ENCODE data around the gene POP4. TPM values are rescaled to one million over a fixed set of nuclear protein-coding genes. Genes with fewer than 3 reads are reported as not detected.

The POP4 gene
- total RNA-seq, 1 experiment from 2014 or later, result 60.3 TPM

- Mint-ChIP-seq H3K4me3 (ENCODE audit: unreplicated experiment) (no peak overlapping the region), H3K4me1 (ENCODE audit: insufficient read depth, unreplicated experiment) (no peaks in the 10 kb centered on the region), H3K36me3 (ENCODE audit: insufficient read depth, unreplicated experiment) (peaks cover 5% of the 10 kb centered on the region), H3K27me3 (ENCODE audit: insufficient read depth, unreplicated experiment) (peaks cover 11% of the 10 kb centered on the region), H3K9me3 (ENCODE audit: unreplicated experiment) (peaks cover 7% of the 10 kb centered on the region), H3K27ac (ENCODE audit: low read depth, unreplicated experiment) (no peak overlapping the region)
- TF ChIP-seq CTCF (IDR thresholded peaks at IDR 0.05; ENCODE audit: unreplicated experiment), result no peak
- intact Hi-C loops (cut with micrococcal nuclease), result no loop called here
- ChIA-PET CTCF (interaction anchor here (0.5 kb wide), 1 partner anchor 967 kb away, joined by 3 read pairs; no protein-coding TSS in a partner anchor), POLR2A (no interaction called here)
- DNase-seq (ENCODE audit: unreplicated experiment), result no peak
- BruUV-seq (replicated peaks), result no TSS peak
Observed at GRCh38 chr19:29590278-29590677, 15.8 kb upstream of the POP4 start.

DNA sequence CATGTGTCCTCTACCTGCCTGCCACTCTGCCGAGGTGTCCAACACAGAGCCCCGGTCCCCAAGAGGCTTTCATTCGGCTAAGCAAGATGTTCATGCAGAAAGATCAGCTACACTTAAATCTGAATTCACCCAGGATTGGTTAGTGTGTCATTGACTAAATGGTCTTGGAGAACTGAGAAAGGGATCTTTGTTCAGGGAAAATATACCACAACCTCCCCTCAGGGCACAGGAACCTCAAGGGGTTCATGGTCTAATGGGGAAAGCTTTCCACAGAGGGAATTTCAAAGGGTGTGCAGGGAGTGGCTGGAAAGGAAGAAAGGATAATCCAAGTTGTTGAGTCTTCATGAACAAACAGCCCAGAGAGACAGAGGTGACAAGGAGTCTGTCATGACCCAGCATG, 14.4 kb upstream of the POP4 start:
- POLR2A ChIA-PET, result no interaction called here
- H3K36me3 Mint-ChIP-seq (ENCODE audit: insufficient read depth, unreplicated experiment), result peaks cover 5% of the 10 kb centered on the region
- H3K27me3 Mint-ChIP-seq (ENCODE audit: insufficient read depth, unreplicated experiment), result peaks cover 13% of the 10 kb centered on the region
- CTCF ChIA-PET, result no interaction called here
- intact Hi-C loops (cut with micrococcal nuclease), result no loop called here
- peaks cover 7% of the 10 kb centered on the region for H3K9me3 Mint-ChIP-seq (ENCODE audit: unreplicated experiment)
- H3K27ac Mint-ChIP-seq (ENCODE audit: low read depth, unreplicated experiment), result no peak overlapping the region
- no peak for DNase-seq (ENCODE audit: unreplicated experiment)
- no TSS peak for BruUV-seq (replicated peaks)
- TF ChIP-seq CTCF (IDR thresholded peaks at IDR 0.05; ENCODE audit: unreplicated experiment), result no peak
- no peak overlapping the region for H3K4me3 Mint-ChIP-seq (ENCODE audit: unreplicated experiment)
- no peaks in the 10 kb centered on the region for H3K4me1 Mint-ChIP-seq (ENCODE audit: insufficient read depth, unreplicated experiment)

DNA sequence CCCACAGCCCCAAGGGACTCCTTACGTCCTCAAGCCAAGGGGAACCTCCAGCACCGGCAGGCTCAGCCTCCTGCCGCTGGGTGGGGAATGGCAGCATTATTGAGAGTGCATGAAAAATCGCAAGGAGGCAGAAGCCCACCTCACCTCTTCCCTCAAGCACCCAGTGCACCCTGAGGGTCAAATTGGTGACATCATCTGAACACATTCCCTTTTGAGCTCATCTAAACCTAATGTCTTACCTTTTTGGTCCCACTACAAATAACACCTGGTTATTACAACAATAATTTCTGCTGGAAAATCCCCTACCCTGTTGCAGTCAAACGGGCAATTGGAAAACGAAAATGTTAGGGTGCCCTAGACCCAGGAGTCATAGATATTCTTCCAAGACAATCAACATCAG, 12.2 kb upstream of the POP4 start:
- peaks cover 7% of the 10 kb centered on the region for H3K9me3 Mint-ChIP-seq (ENCODE audit: unreplicated experiment)
- POLR2A ChIA-PET, result no interaction called here

GRCh38 chr19:29596080-29596727, 9.9 kb upstream of the POP4 start:
- CTCF ChIA-PET, result interaction anchor here (0.5 to 1.9 kb wide), 6 partner anchors 9 to 1688 kb away, joined by 3 to 13 read pairs (median 5); no protein-coding TSS in a partner anchor
- Mint-ChIP-seq H3K4me1 (ENCODE audit: insufficient read depth, unreplicated experiment) (no peaks in the 10 kb centered on the region), H3K27me3 (ENCODE audit: insufficient read depth, unreplicated experiment) (peaks cover 29% of the 10 kb centered on the region), H3K27ac (ENCODE audit: low read depth, unreplicated experiment) (no peak overlapping the region), H3K4me3 (ENCODE audit: unreplicated experiment) (no peak overlapping the region), H3K36me3 (ENCODE audit: insufficient read depth, unreplicated experiment) (peaks cover 5% of the 10 kb centered on the region), H3K9me3 (ENCODE audit: unreplicated experiment) (no peaks in the 10 kb centered on the region)
- TF ChIP-seq CTCF (IDR thresholded peaks at IDR 0.05; ENCODE audit: unreplicated experiment), result no peak
- POLR2A ChIA-PET, result interaction anchor here (1.4 kb wide), 1 partner anchor 10 kb away, joined by 5 read pairs; the partner anchor contains the start of gene POP4
- no peak for DNase-seq (ENCODE audit: unreplicated experiment)
- intact Hi-C loops (cut with micrococcal nuclease), result no loop called here
- BruUV-seq (replicated peaks), result no TSS peak

More for the DNA sequence above, 12.2 kb upstream of the POP4 start:
- H3K27ac Mint-ChIP-seq (ENCODE audit: low read depth, unreplicated experiment), result no peak overlapping the region
- no peak for TF ChIP-seq CTCF (IDR thresholded peaks at IDR 0.05; ENCODE audit: unreplicated experiment)
- DNase-seq (ENCODE audit: unreplicated experiment), result no peak
- H3K27me3 Mint-ChIP-seq (ENCODE audit: insufficient read depth, unreplicated experiment), result peaks cover 34% of the 10 kb centered on the region
- no TSS peak for BruUV-seq (replicated peaks)
- H3K4me1 Mint-ChIP-seq (ENCODE audit: insufficient read depth, unreplicated experiment), result no peaks in the 10 kb centered on the region
- H3K36me3 Mint-ChIP-seq (ENCODE audit: insufficient read depth, unreplicated experiment), result peaks cover 5% of the 10 kb centered on the region
- CTCF ChIA-PET, result no interaction called here
- no peak overlapping the region for H3K4me3 Mint-ChIP-seq (ENCODE audit: unreplicated experiment)
- intact Hi-C loops (cut with micrococcal nuclease), result no loop called here
